OCI-LY7 (cell line): Measurements from ENCODE around the gene GAREM1.

Source experiments
- CTCF ChIP-seq: fragments of 200-600 bp; sonication (generic); conservative IDR thresholded peaks from 2 replicates; pipeline ENCODE4 v1.5.1; 2014; ENCODE audit warnings: mild to moderate bottlenecking, antibody characterized with exemption, low read length, moderate library complexity, mixed read lengths
- EZH2phosphoT487 ChIP-seq: fragments of 200-600 bp; sonication (generic); IDR thresholded peaks from 2 replicates; pipeline ENCODE4 v1.6.1; 2018; ENCODE audit warnings: low read depth, borderline replicate concordance, mild to moderate bottlenecking, mixed run types, antibody characterized with exemption, low read length, moderate library complexity, mixed read lengths

- TF ChIP-seq CTCF (no peak), EZH2phosphoT487 (no peak)
Measured at GRCh38 chr18:32262092-32262491, 208.6 kb downstream of the GAREM1 start.
